ENCODE data around the gene TRIO. TPM values are rescaled to one million over a fixed set of nuclear protein-coding genes. Genes with fewer than 3 reads are reported as not detected.

The TRIO gene
- total and polyA plus RNA-seq, 2 of the 8 experiments (the other 6 are each of a cell fraction or from before 2014, with no cell fraction given), result 35.1 to 69.1 TPM

GRCh38 chr5:14221732-14222131, 78.6 kb downstream of the TRIO start (continued):
- TF ChIP-seq GABPA (IDR thresholded peaks at IDR 0.05; ENCODE audit: borderline replicate concordance, insufficient read depth, low read length), result no peak
